Esophagus muscularis mucosa (tissue), 4 donors: ENCODE data around the gene ACOXL. TPM values are rescaled to one million over a fixed set of nuclear protein-coding genes. Genes with fewer than 3 reads are reported as not detected.

Source experiments
- DNase-seq: peaks from one replicate; pipeline ENCODE4 v3.0.0-alpha.2; 2017; ENCODE audit errors: extremely low spot score
- H3K27ac ChIP-seq, 4 donors: fragments of 200-600 bp; sonication (generic); replicated peaks in 1 of 4; 1 replicate in 3 of 4; 2 replicates in 1 of 4; pipeline ENCODE4 v1.5.1; 2016 to 2019; ENCODE audit warnings: mild to moderate bottlenecking in 1 of 4
- H3K27me3 ChIP-seq, 4 donors: fragments of 200-600 bp; sonication (generic); one replicate each; pipeline versions ENCODE4 v1.5.1 to v1.6.0; 2016 to 2019
- H3K36me3 ChIP-seq, 4 donors: fragments of 200-600 bp; sonication (generic); one replicate each; pipeline ENCODE4 v1.5.1; 2016 to 2019
- H3K4me1 ChIP-seq, 4 donors: fragments of 200-600 bp; sonication (generic); one replicate each; pipeline ENCODE4 v1.5.1; 2016 to 2019
- H3K4me3 ChIP-seq, 4 donors: fragments of 200-600 bp; sonication (generic); 1 replicate in 2 of 4; 2 replicates in 2 of 4; pipeline ENCODE4 v1.5.1; 2016 to 2019; ENCODE audit warnings: mild to moderate bottlenecking in 4 of 4, moderate library complexity in 1 of 4
- H3K9me3 ChIP-seq, 4 donors: fragments of 200-600 bp; sonication (generic); 1 replicate in 3 of 4; 2 replicates in 1 of 4; pipeline ENCODE4 v1.5.1; 2016 to 2019
- CTCF ChIP-seq, 3 experiments: fragments of 200-600 bp in 2 of 3; fragments of 450-650 bp in 1 of 3; sonication (generic) in 2 of 3; IDR thresholded peaks; one replicate each; pipeline ENCODE4 v1.5.1; 2017 to 2019; ENCODE audit warnings: antibody characterized with exemption in 3 of 3, mild to moderate bottlenecking in 2 of 3, moderate library complexity in 1 of 3
- EP300 ChIP-seq: sonication (generic); formaldehyde crosslinking; IDR thresholded peaks from one replicate; pipeline ENCODE4 v1.6.1; 2017; ENCODE audit warnings: antibody characterized with exemption
- POLR2A ChIP-seq: fragments of 450-650 bp; IDR thresholded peaks from one replicate; pipeline ENCODE4 v1.6.1; 2017; ENCODE audit warnings: antibody characterized with exemption, moderate library complexity, mild to moderate bottlenecking, low read depth
- POLR2AphosphoS5 ChIP-seq, 2 donors: sonication (generic); formaldehyde crosslinking; IDR thresholded peaks; one replicate each; pipeline ENCODE4 v1.6.1; 2017; ENCODE audit warnings: antibody characterized with exemption in 2 of 2
- WGBS: methylation state at CpG from one replicate; pipeline ENCODE4 v1.1.5; 2018; 5-methylcytosine and 5-hydroxymethylcytosine counted together
- intact Hi-C: fragments of 100-400 bp; cut with DNase I; formaldehyde crosslinking; loops from one replicate; pipeline ENCODE4 v1.15.1; 2023
- total RNA-seq, 4 donors: library from RNA; depleted of rRNA; stranded (reverse); fragments of >200 nt; gene quantifications; one replicate each; pipeline versions ENCODE4 v1.1.0 to v1.2.1, GENCODE V29; 2016

The ACOXL gene
- total RNA-seq, 4 donors from 2014 or later = not detected

GRCh38 chr2:110707386-110707965 lies 24.9 kb upstream of the ACOXL start:
- no peaks in the 10 kb centered on the region for H3K4me1 ChIP-seq
- no peak for TF ChIP-seq POLR2A
- TF ChIP-seq CTCF (IDR thresholded peaks at IDR 0.05) = no peak
- TF ChIP-seq EP300 = no peak
- no peak for TF ChIP-seq POLR2AphosphoS5 (IDR thresholded peaks at IDR 0.05)
- no peak overlapping the region for H3K27ac ChIP-seq
- H3K36me3 ChIP-seq = no peaks in the 10 kb centered on the region
- WGBS = 79% methylated on average over 1 of the region's 1 CpG
- no peak for DNase-seq
- intact Hi-C loops = no loop called here
- peaks cover 0 to 23% (median 0%) of the 10 kb centered on the region in 4 donors for H3K27me3 ChIP-seq
- no peak overlapping the region for H3K4me3 ChIP-seq
- H3K9me3 ChIP-seq = no peaks in the 10 kb centered on the region

- H3K27ac ChIP-seq = no peak overlapping the region
- no peaks in the 10 kb centered on the region for H3K4me1 ChIP-seq
- TF ChIP-seq POLR2AphosphoS5 (IDR thresholded peaks at IDR 0.05) (no peak), EP300 (no peak), POLR2A (no peak), CTCF (IDR thresholded peaks at IDR 0.05) (no peak)
- WGBS = 33% methylated on average over 1 of the region's 1 CpG
- H3K9me3 ChIP-seq = no peaks in the 10 kb centered on the region
- H3K4me3 ChIP-seq = no peak overlapping the region
- DNase-seq = no peak
- H3K27me3 ChIP-seq = peaks cover 0 to 26% (median 0%) of the 10 kb centered on the region in 4 donors
- no peaks in the 10 kb centered on the region for H3K36me3 ChIP-seq
- intact Hi-C loops = no loop called here
These were observed 23.9 kb upstream of the ACOXL start for GRCh38 chr2:110708455-110708854.

GRCh38 chr2:110712737-110713136 lies 19.6 kb upstream of the ACOXL start:
- no peak overlapping the region for H3K4me3 ChIP-seq
- peaks cover 6 to 9% (median 8%) of the 10 kb centered on the region in 4 donors for H3K4me1 ChIP-seq
- no peaks in the 10 kb centered on the region for H3K36me3 ChIP-seq
- no peak overlapping the region for H3K27ac ChIP-seq
- TF ChIP-seq POLR2AphosphoS5 (IDR thresholded peaks at IDR 0.05) (no peak), EP300 (no peak), POLR2A (no peak), CTCF (IDR thresholded peaks at IDR 0.05) (no peak)
- intact Hi-C loops = no loop called here
- no peaks in the 10 kb centered on the region for H3K9me3 ChIP-seq
- 100% methylated on average over 1 of the region's 1 CpG for WGBS
- peak; percentile 60 for DNase-seq
- peaks cover 0 to 26% (median 0%) of the 10 kb centered on the region in 4 donors for H3K27me3 ChIP-seq

- Histone ChIP-seq H3K36me3 (no peaks in the 10 kb centered on the region), H3K9me3 (no peaks in the 10 kb centered on the region), H3K4me1 (peaks cover 9 to 19% (median 14%) of the 10 kb centered on the region in 4 donors), H3K27me3 (peaks cover 0 to 26% (median 0%) of the 10 kb centered on the region in 4 donors), H3K27ac (no peak overlapping the region), H3K4me3 (no peak overlapping the region)
- TF ChIP-seq POLR2A (no peak), POLR2AphosphoS5 (IDR thresholded peaks at IDR 0.05) (no peak), CTCF (IDR thresholded peaks at IDR 0.05) (no peak), EP300 (no peak)
- WGBS = 83% methylated on average over 6 of the region's 6 CpGs
- DNase-seq = peak; percentile 91
- intact Hi-C loops = no loop called here
These were observed 18.6 kb upstream of the ACOXL start for GRCh38 chr2:110713513-110714362.
